Coronary artery (tissue), 2 donors: ENCODE data around the gene RTP1.
"Not testable (repeated sequence)": the region's sequence is repeated elsewhere in the genome, so short reads cannot be mapped to it uniquely, and the experiment has no call there.

Experiments
- DNase-seq: peaks from one replicate; pipeline ENCODE4 v3.0.0-alpha.2; 2017; ENCODE audit warnings: low spot score
- H3K27ac ChIP-seq, 2 donors: fragments of 200-600 bp; sonication (generic); one replicate each; pipeline ENCODE4 v1.5.1; 2016 to 2019
- H3K4me3 ChIP-seq: fragments of 200-600 bp; sonication (generic); 2 replicates; pipeline ENCODE4 v1.5.1; 2016; ENCODE audit warnings: mild to moderate bottlenecking, moderate library complexity
- CTCF ChIP-seq: fragments of 200-600 bp; sonication (generic); IDR thresholded peaks from one replicate; pipeline ENCODE4 v1.5.1; 2019; ENCODE audit warnings: antibody characterized with exemption

Gene RTP1

GRCh38 chr3:187223799-187224198, 26.5 kb downstream of the RTP1 start:
- no peak for DNase-seq
- Histone ChIP-seq H3K4me3 (no peak overlapping the region), H3K27ac (no peak overlapping the region)
- TF ChIP-seq CTCF = no peak

- no peak for DNase-seq
- no peak for TF ChIP-seq CTCF
- no peak overlapping the region for H3K4me3 ChIP-seq
- no peak overlapping the region for H3K27ac ChIP-seq
Observed at GRCh38 chr3:187227658-187228258, 30.5 kb downstream of the RTP1 start.

GRCh38 chr3:187228740-187229139, 31.5 kb downstream of the RTP1 start:
- DNase-seq = no peak
- TF ChIP-seq CTCF = no peak
- Histone ChIP-seq H3K27ac (no peak overlapping the region), H3K4me3 (no peak overlapping the region)

- TF ChIP-seq CTCF = no peak
Observed at GRCh38 chr3:187230011-187230410, 32.7 kb downstream of the RTP1 start.

GRCh38 chr3:187236962-187237361, 39.7 kb downstream of the RTP1 start:
- no peak for TF ChIP-seq CTCF
- DNase-seq = no peak
- H3K27ac ChIP-seq = no peak overlapping the region
- no peak overlapping the region for H3K4me3 ChIP-seq

More at GRCh38 chr3:187230011-187230410, 32.7 kb downstream of the RTP1 start:
- Histone ChIP-seq H3K4me3 (no peak overlapping the region), H3K27ac (no peak overlapping the region)
- DNase-seq = no peak

- DNase-seq = no peak
- no peak overlapping the region for H3K27ac ChIP-seq
- no peak overlapping the region for H3K4me3 ChIP-seq
- TF ChIP-seq CTCF = no peak
Observed at GRCh38 chr3:187237741-187238140, 40.5 kb downstream of the RTP1 start.

- no peak for DNase-seq
- Histone ChIP-seq H3K4me3 (no peak overlapping the region), H3K27ac (no peak overlapping the region)
- TF ChIP-seq CTCF = no peak
Observed at GRCh38 chr3:187238239-187238638, 41.0 kb downstream of the RTP1 start.

- H3K4me3 ChIP-seq, DNase-seq, H3K27ac ChIP-seq: not testable (repeated sequence)
Observed at GRCh38 chr3:187238835-187239234, 41.5 kb downstream of the RTP1 start.
